ENCODE measurements around the gene FGF14.

The FGF14 gene

GRCh38 chr13:101875717-101876393, 526.0 kb downstream of the FGF14 start:
- Histone ChIP-seq H3K36me3 (ENCODE audit: low read length) (no peaks in the 10 kb centered on the region), H3K27me3 (ENCODE audit: low read length) (no peaks in the 10 kb centered on the region), H3K9me3 (ENCODE audit: insufficient read depth, low read length) (no peaks in the 10 kb centered on the region), H3K4me3 (ENCODE audit: insufficient read depth, low read length, poor library complexity, severe bottlenecking) (no peak overlapping the region), H3F3A (ENCODE audit: insufficient read depth) (no peaks in the 10 kb centered on the region), H4K20me1 (ENCODE audit: low read depth, low read length) (no peaks in the 10 kb centered on the region), H3K79me2 (ENCODE audit: insufficient read depth, low read length) (no peaks in the 10 kb centered on the region), H3K27ac (ENCODE audit: low read depth, low read length) (no peak overlapping the region), H3K9ac (ENCODE audit: low read length) (no peak overlapping the region), H3K4me2 (ENCODE audit: low read depth, low read length, poor library complexity, severe bottlenecking) (no peak overlapping the region), H2AFZ (ENCODE audit: low read depth, low read length, severe bottlenecking) (no peak overlapping the region), H3K9me2 (replicated peaks; ENCODE audit: insufficient read depth, low read length) (no peaks in the 10 kb centered on the region)
- TF ChIP-seq EZH2phosphoT487 (conservative IDR thresholded peaks at IDR 0.05; ENCODE audit: low read length) = no peak
- TF ChIP-seq CTCF (IDR thresholded peaks at IDR 0.05; ENCODE audit: insufficient read depth, low read length, poor library complexity, severe bottlenecking) = no peak

GRCh38 chr13:101875091-101875490, 526.8 kb downstream of the FGF14 start:
- H3K9me3 ChIP-seq (ENCODE audit: insufficient read depth, low read length) = no peaks in the 10 kb centered on the region
- no peak overlapping the region for H3K9ac ChIP-seq (ENCODE audit: low read length)
- no peaks in the 10 kb centered on the region for H3F3A ChIP-seq (ENCODE audit: insufficient read depth)
- TF ChIP-seq EZH2phosphoT487 (conservative IDR thresholded peaks at IDR 0.05; ENCODE audit: low read length) = no peak
- TF ChIP-seq CTCF (IDR thresholded peaks at IDR 0.05; ENCODE audit: insufficient read depth, low read length, poor library complexity, severe bottlenecking) = no peak
- H3K4me3 ChIP-seq (ENCODE audit: insufficient read depth, low read length, poor library complexity, severe bottlenecking) = no peak overlapping the region
- H3K27me3 ChIP-seq (ENCODE audit: low read length) = no peaks in the 10 kb centered on the region
- H3K36me3 ChIP-seq (ENCODE audit: low read length) = no peaks in the 10 kb centered on the region
- no peaks in the 10 kb centered on the region for H3K79me2 ChIP-seq (ENCODE audit: insufficient read depth, low read length)
- no peak overlapping the region for H3K4me2 ChIP-seq (ENCODE audit: low read depth, low read length, poor library complexity, severe bottlenecking)
- no peak overlapping the region for H3K27ac ChIP-seq (ENCODE audit: low read depth, low read length)
- no peaks in the 10 kb centered on the region for H3K9me2 ChIP-seq (replicated peaks; ENCODE audit: insufficient read depth, low read length)
- H2AFZ ChIP-seq (ENCODE audit: low read depth, low read length, severe bottlenecking) = no peak overlapping the region
- H4K20me1 ChIP-seq (ENCODE audit: low read depth, low read length) = no peaks in the 10 kb centered on the region

GRCh38 chr13:101869553-101869952, 532.3 kb downstream of the FGF14 start:
- TF ChIP-seq CTCF (IDR thresholded peaks at IDR 0.05; ENCODE audit: insufficient read depth, low read length, poor library complexity, severe bottlenecking) (no peak), EZH2phosphoT487 (conservative IDR thresholded peaks at IDR 0.05; ENCODE audit: low read length) (no peak)
- H3K9me3 ChIP-seq (ENCODE audit: insufficient read depth, low read length) = no peaks in the 10 kb centered on the region
- no peaks in the 10 kb centered on the region for H3K79me2 ChIP-seq (ENCODE audit: insufficient read depth, low read length)
- no peaks in the 10 kb centered on the region for H3F3A ChIP-seq (ENCODE audit: insufficient read depth)
- H3K36me3 ChIP-seq (ENCODE audit: low read length) = no peaks in the 10 kb centered on the region
- H3K9ac ChIP-seq (ENCODE audit: low read length) = no peak overlapping the region
- no peak overlapping the region for H3K4me2 ChIP-seq (ENCODE audit: low read depth, low read length, poor library complexity, severe bottlenecking)
- H3K9me2 ChIP-seq (replicated peaks; ENCODE audit: insufficient read depth, low read length) = no peaks in the 10 kb centered on the region
- no peaks in the 10 kb centered on the region for H3K27me3 ChIP-seq (ENCODE audit: low read length)
- H4K20me1 ChIP-seq (ENCODE audit: low read depth, low read length) = no peaks in the 10 kb centered on the region
- H3K27ac ChIP-seq (ENCODE audit: low read depth, low read length) = no peak overlapping the region
- H3K4me3 ChIP-seq (ENCODE audit: insufficient read depth, low read length, poor library complexity, severe bottlenecking) = no peak overlapping the region
- no peak overlapping the region for H2AFZ ChIP-seq (ENCODE audit: low read depth, low read length, severe bottlenecking)
